ENCODE measurements around the gene LAMP2. TPM values are rescaled to one million over a fixed set of nuclear protein-coding genes. Genes with fewer than 3 reads are reported as not detected.
"Not testable (repeated sequence)": the region's sequence is repeated elsewhere in the genome, so short reads cannot be mapped to it uniquely, and the experiment has no call there.

LAMP2 gene
- total and polyA plus RNA-seq, 2 experiments from 2014 or later: 24.4 to 40.9 TPM

GRCh38 chrX:120474085-120474484 lies 5.0 kb upstream of the LAMP2 start (continued):
- TF ChIP-seq ETS1 (IDR thresholded peaks at IDR 0.05) (no peak), EZH2 (IDR thresholded peaks at IDR 0.05; ENCODE audit: low read depth, unreplicated experiment) (no peak), STAT1 (IDR thresholded peaks at IDR 0.05; ENCODE audit: unreplicated experiment) (no peak), ZNF462 (CRISPR knock-in tag; IDR thresholded peaks at IDR 0.05) (no peak), CREB1 (CRISPR knock-in tag; IDR thresholded peaks at IDR 0.05; ENCODE audit: low read depth) (no peak), POLR2AphosphoS5 (IDR thresholded peaks at IDR 0.05; ENCODE audit: low read depth) (no peak), JUNB (IDR thresholded peaks at IDR 0.05; ENCODE audit: unreplicated experiment) (no peak), ZNF114 (CRISPR knock-in tag; IDR thresholded peaks at IDR 0.05) (no peak)

- not testable (repeated sequence) for H2AFZ ChIP-seq, H3K4me2 ChIP-seq
Observed at GRCh38 chrX:120469657-120470056, 561 bp upstream of the LAMP2 start.

More at GRCh38 chrX:120469657-120470056, 561 bp upstream of the LAMP2 start:
- not testable (repeated sequence) for H3K27ac Mint-ChIP-seq; H3F3A ChIP-seq (replicated peaks; ENCODE audit: low read depth); H4K20me1 ChIP-seq (replicated peaks; ENCODE audit: insufficient read depth); H3K9me3 Mint-ChIP-seq; H3K27me3 ChIP-seq (ENCODE audit: insufficient read depth); H3K4me1 ChIP-seq (ENCODE audit: insufficient read depth); DNase-seq (ENCODE audit: low spot score); H3K36me3 Mint-ChIP-seq (ENCODE audit: low read depth); H3K36me3 ChIP-seq (ENCODE audit: insufficient read depth); H3K4me1 Mint-ChIP-seq; H3K27ac ChIP-seq (ENCODE audit: low read depth); ATAC-seq; H3K9me2 ChIP-seq (ENCODE audit: insufficient read depth); H3K4me3 ChIP-seq; H3K27me3 Mint-ChIP-seq (ENCODE audit: insufficient read depth, low read depth, poor library complexity); H3K4me3 Mint-ChIP-seq
- peaks cover 32% of the 10 kb centered on the region for H3K79me2 ChIP-seq (replicated peaks; ENCODE audit: insufficient read depth)
